ENCODE data around the gene DELE1.
A peak's percentile ranks its signal among the peaks of the same experiment; 100 is the strongest.
"Not testable (repeated sequence)": the region's sequence is repeated elsewhere in the genome, so short reads cannot be mapped to it uniquely, and the experiment has no call there.

DELE1 gene

GRCh38 chr5:141889282-141889871 lies 34.3 kb upstream of the DELE1 start:
- no peak for DNase-seq

GRCh38 chr5:141890429-141890828 lies 33.2 kb upstream of the DELE1 start:
- DNase-seq, result not testable (repeated sequence)

- DNase-seq, result no peak
Observed at GRCh38 chr5:141897425-141897824, 26.2 kb upstream of the DELE1 start.

DNA sequence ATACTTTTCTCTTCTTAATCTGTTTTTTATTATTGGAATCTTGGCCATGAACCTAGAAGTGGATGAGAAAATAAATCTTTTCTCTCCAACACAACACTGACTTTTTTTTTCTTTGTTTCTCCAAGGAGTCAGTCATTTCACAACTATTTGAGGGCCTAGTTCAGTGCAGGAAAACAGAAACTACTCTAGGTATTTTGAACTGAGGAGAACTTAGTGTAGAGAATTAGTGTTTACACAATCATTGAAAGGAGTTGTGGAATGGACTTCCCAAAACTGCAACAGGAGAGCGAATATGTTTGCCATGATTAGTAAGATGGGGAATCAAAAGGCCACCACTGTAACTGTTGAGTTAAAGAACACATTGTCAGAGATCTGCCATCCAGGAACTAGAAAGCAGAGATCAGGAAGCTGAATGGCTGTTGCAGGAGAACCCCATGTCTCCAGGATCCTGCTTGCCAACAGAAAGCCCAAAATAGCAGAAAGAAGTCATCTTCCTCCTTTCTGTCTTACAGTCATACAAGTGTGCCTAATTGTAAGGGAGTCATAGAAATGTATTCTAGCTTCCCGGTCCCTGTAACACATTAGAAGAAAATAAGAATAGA lies 25.1 kb upstream of the DELE1 start:
- DNase-seq, result peak; percentile 65

GRCh38 chr5:141902015-141902814 lies 21.5 kb upstream of the DELE1 start:
- DNase-seq, result no peak

GRCh38 chr5:141903261-141903660 lies 20.4 kb upstream of the DELE1 start:
- DNase-seq, result peak; percentile 71

GRCh38 chr5:141904551-141904950 lies 19.1 kb upstream of the DELE1 start:
- no peak for DNase-seq

DNA sequence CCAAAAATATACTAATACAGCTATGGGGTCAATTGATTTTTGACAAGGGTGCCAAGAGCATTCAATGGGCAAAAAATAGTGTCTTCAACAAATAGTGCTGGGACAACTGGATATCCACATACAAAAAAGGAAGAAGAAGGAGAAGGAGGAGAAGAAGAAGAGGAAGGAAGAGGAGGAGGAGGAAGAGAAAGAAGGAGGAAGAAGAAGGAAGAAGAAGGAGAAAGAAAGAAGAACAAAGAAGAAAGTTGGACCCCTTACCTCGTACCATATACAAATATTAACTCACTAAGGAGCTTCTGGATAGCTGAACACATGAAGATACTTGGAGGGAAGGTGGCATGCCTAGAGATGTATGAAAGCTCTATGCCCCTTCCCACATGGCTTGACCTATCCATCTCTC lies 17.2 kb upstream of the DELE1 start:
- DNase-seq, result no peak

GRCh38 chr5:141906972-141907371 lies 16.7 kb upstream of the DELE1 start:
- no peak for DNase-seq

GRCh38 chr5:141908796-141909195 lies 14.9 kb upstream of the DELE1 start:
- no peak for DNase-seq

- no peak for DNase-seq
Observed at GRCh38 chr5:141909212-141909611, 14.5 kb upstream of the DELE1 start.

GRCh38 chr5:141910271-141910673 lies 13.4 kb upstream of the DELE1 start:
- no peak for DNase-seq

- no peak for DNase-seq
Observed at GRCh38 chr5:141913560-141914198, 10.0 kb upstream of the DELE1 start.

GRCh38 chr5:141914199-141914743 lies 9.4 kb upstream of the DELE1 start:
- peak; percentile 39 for DNase-seq

- DNase-seq, result no peak
Observed at GRCh38 chr5:141914797-141915196, 8.9 kb upstream of the DELE1 start.

- no peak for DNase-seq
Observed at GRCh38 chr5:141915881-141916336, 7.8 kb upstream of the DELE1 start.

GRCh38 chr5:141916522-141916921 lies 7.1 kb upstream of the DELE1 start:
- no peak for DNase-seq

- DNase-seq, result no peak
Observed at GRCh38 chr5:141917760-141918159, 5.9 kb upstream of the DELE1 start.

- DNase-seq, result peak; percentile 71
Observed at GRCh38 chr5:141919218-141920119, 4.2 kb upstream of the DELE1 start.

- DNase-seq, result no peak
Observed at GRCh38 chr5:141920771-141921170, 2.9 kb upstream of the DELE1 start.

DNA sequence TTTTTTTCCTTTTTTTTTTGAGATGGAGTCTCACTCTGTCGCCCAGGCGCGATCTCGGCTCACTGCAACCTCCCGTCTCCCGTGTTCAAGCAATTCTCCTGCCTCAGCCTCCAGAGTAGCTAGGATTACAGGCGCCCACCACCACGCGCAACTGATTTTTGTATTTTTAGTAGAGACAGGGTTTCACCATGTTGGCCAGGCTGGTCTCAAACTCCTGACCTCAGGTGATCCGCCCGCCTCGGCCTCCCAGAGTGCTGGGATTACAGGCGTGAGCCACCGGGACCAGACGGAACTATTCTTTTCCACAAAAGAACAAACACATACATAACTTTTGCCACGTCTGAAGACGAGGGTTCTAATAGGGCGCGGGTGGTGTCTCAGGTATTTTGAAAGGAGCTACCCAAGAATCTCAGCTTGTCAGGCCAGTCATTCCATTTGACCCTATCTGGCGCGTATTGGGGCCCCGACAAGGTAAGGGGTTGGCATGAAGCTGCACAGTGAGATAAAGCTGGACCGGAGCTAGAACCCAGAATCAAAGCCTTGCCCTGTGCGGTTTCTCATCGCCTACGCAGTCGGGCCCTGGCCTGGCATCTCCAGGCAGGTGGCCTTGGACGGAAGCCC lies 734 bp upstream of the DELE1 start:
- not testable (repeated sequence) for DNase-seq

- no peak for DNase-seq
Observed at GRCh38 chr5:141926434-141926833, 2.8 kb downstream of the DELE1 start.
